NCI-H446 treated with DMSO at 0.1 percent for 48 hours (cell line): Measurements from ENCODE around the gene PELI2.

ENCODE experiments used
- DNase-seq: peaks from one replicate; lab custom pipeline; 2025; lab: John Stamatoyannopoulos, UW

The PELI2 gene

GRCh38 chr14:56300495-56300894, 182.3 kb downstream of the PELI2 start:
- no peak for DNase-seq

- DNase-seq, result no peak
These were observed 186.2 kb downstream of the PELI2 start for GRCh38 chr14:56304456-56304855.

- DNase-seq, result no peak
These were observed 191.0 kb downstream of the PELI2 start for GRCh38 chr14:56309198-56309597.

- no peak for DNase-seq
These were observed 192.4 kb downstream of the PELI2 start for GRCh38 chr14:56310643-56311042.

- no peak for DNase-seq
These were observed 195.6 kb downstream of the PELI2 start for GRCh38 chr14:56313789-56314188.

- DNase-seq, result no peak
These were observed 200.3 kb downstream of the PELI2 start for GRCh38 chr14:56318393-56319115.

GRCh38 chr14:56321861-56322260, 203.7 kb downstream of the PELI2 start:
- no peak for DNase-seq

GRCh38 chr14:56322531-56322930, 204.3 kb downstream of the PELI2 start:
- no peak for DNase-seq

GRCh38 chr14:56324454-56324853, 206.2 kb downstream of the PELI2 start:
- no peak for DNase-seq

- no peak for DNase-seq
These were observed 206.9 kb downstream of the PELI2 start for GRCh38 chr14:56324856-56325699.

GRCh38 chr14:56328021-56328420, 209.8 kb downstream of the PELI2 start:
- DNase-seq, result no peak

- DNase-seq, result no peak
These were observed 213.5 kb downstream of the PELI2 start for GRCh38 chr14:56331592-56332216.

GRCh38 chr14:56333359-56334292, 215.4 kb downstream of the PELI2 start:
- peak; percentile 30 for DNase-seq

- DNase-seq, result no peak
These were observed 216.2 kb downstream of the PELI2 start for GRCh38 chr14:56334458-56334857.

GRCh38 chr14:56338674-56339073, 220.5 kb downstream of the PELI2 start:
- DNase-seq, result no peak

- DNase-seq, result no peak
These were observed 221.9 kb downstream of the PELI2 start for GRCh38 chr14:56339855-56340701.

- no peak for DNase-seq
These were observed 222.7 kb downstream of the PELI2 start for GRCh38 chr14:56340932-56341331.

GRCh38 chr14:56341766-56342493, 223.7 kb downstream of the PELI2 start:
- no peak for DNase-seq

- no peak for DNase-seq
These were observed 224.3 kb downstream of the PELI2 start for GRCh38 chr14:56342494-56342942.

- no peak for DNase-seq
These were observed 231.7 kb downstream of the PELI2 start for GRCh38 chr14:56349960-56350359.
